VCaP (cell line): Measurements from ENCODE around the gene MSL2.
A peak's percentile ranks its signal among the peaks of the same experiment; 100 is the strongest.

Source experiments
- H3K27ac ChIP-seq: fragments of 450-650 bp; 2 replicates; pipeline ENCODE4 v1.5.1; 2017
- CTCF ChIP-seq: fragments of 450-650 bp; conservative IDR thresholded peaks from 2 replicates; pipeline ENCODE4 v1.5.1; 2017; ENCODE audit warnings: mild to moderate bottlenecking, moderate library complexity

The MSL2 gene

GRCh38 chr3:136196064-136196400, at the start of gene MSL2:
Gene MSL2 (minus strand): TSS chr3:136196335. CDS start chr3:136195113, 1,222 bp downstream.
- H3K27ac ChIP-seq, result peak within 1 kb of the TSS; percentile 99
- TF ChIP-seq CTCF, result no peak

GRCh38 chr3:136245691-136246090, 49.6 kb upstream of the MSL2 start:
- no peak for TF ChIP-seq CTCF
- no peak overlapping the region for H3K27ac ChIP-seq

- no peak for TF ChIP-seq CTCF
- 0 out of 2 replicates have a peak overlapping the region, but pooled peaks have one; percentile 14 for H3K27ac ChIP-seq
Observed at GRCh38 chr3:136239094-136239493, 43.0 kb upstream of the MSL2 start.

- no peak for TF ChIP-seq CTCF
- no peak overlapping the region for H3K27ac ChIP-seq
Observed at GRCh38 chr3:136237961-136238649, 42.0 kb upstream of the MSL2 start.

- no peak overlapping the region for H3K27ac ChIP-seq
- TF ChIP-seq CTCF, result no peak
Observed at GRCh38 chr3:136237103-136237502, 41.0 kb upstream of the MSL2 start.

- no peak for TF ChIP-seq CTCF
- H3K27ac ChIP-seq, result no peak overlapping the region
Observed at GRCh38 chr3:136236109-136236508, 40.0 kb upstream of the MSL2 start.

- TF ChIP-seq CTCF, result no peak
- no peak overlapping the region for H3K27ac ChIP-seq
Observed at GRCh38 chr3:136235545-136235944, 39.4 kb upstream of the MSL2 start.
